MM.1S (cell line): ENCODE results near the gene DYNLT1.

ENCODE experiments used
- DNase-seq: peaks from one replicate; pipeline ENCODE4 v3.0.0-alpha.2; 2015
- H2AFZ ChIP-seq: fragments of 300-600 bp; sonication (generic); 2 replicates; pipeline ENCODE4 v1.6.0; 2016; ENCODE audit warnings: antibody characterized with exemption, low read length
- H3F3A ChIP-seq: fragments of 300-600 bp; sonication (generic); 2 replicates; pipeline ENCODE4 v1.6.1; 2016; ENCODE audit warnings: mild to moderate bottlenecking, antibody characterized with exemption, low read length, moderate library complexity, mixed read lengths; ENCODE audit not compliant: insufficient read depth
- H3K27ac ChIP-seq: fragments of 300-600 bp; sonication (generic); 2 replicates; pipeline ENCODE4 v1.5.1; 2016; ENCODE audit warnings: mild to moderate bottlenecking, low read length
- H3K27me3 ChIP-seq: fragments of 300-600 bp; sonication (generic); replicated peaks from 2 replicates; pipeline ENCODE4 v1.6.0; 2016; ENCODE audit warnings: low read length; ENCODE audit not compliant: insufficient read depth
- H3K36me3 ChIP-seq: fragments of 300-600 bp; sonication (generic); replicated peaks from 2 replicates; pipeline ENCODE4 v1.6.1; 2016; ENCODE audit warnings: mild to moderate bottlenecking, low read length, mixed read lengths; ENCODE audit not compliant: insufficient read depth
- H3K4me1 ChIP-seq: fragments of 300-600 bp; sonication (generic); 2 replicates; pipeline ENCODE4 v1.6.1; 2016; ENCODE audit warnings: low read length, mixed read lengths
- H3K4me2 ChIP-seq: fragments of 300-600 bp; sonication (generic); 2 replicates; pipeline ENCODE4 v1.6.0; 2016; ENCODE audit warnings: low read depth, low read length
- H3K4me3 ChIP-seq: fragments of 300-600 bp; sonication (generic); 2 replicates; pipeline ENCODE4 v1.5.1; 2016; ENCODE audit warnings: low read length, mixed read lengths
- H3K79me2 ChIP-seq: fragments of 300-600 bp; sonication (generic); 2 replicates; pipeline ENCODE4 v1.6.1; 2016; ENCODE audit warnings: mixed run types, low read length, mixed read lengths
- H3K9ac ChIP-seq: fragments of 300-600 bp; sonication (generic); 2 replicates; pipeline ENCODE4 v1.6.1; 2016; ENCODE audit warnings: low read length, mixed read lengths
- H3K9me2 ChIP-seq: fragments of 300-600 bp; sonication (generic); replicated peaks from 2 replicates; pipeline ENCODE4 v1.6.1; 2016; ENCODE audit warnings: mild to moderate bottlenecking, low read length, mixed read lengths; ENCODE audit not compliant: insufficient read depth
- H3K9me3 ChIP-seq: fragments of 300-600 bp; sonication (generic); replicated peaks from 2 replicates; pipeline ENCODE4 v1.6.1; 2016; ENCODE audit warnings: mild to moderate bottlenecking, low read length, mixed read lengths; ENCODE audit not compliant: insufficient read depth
- H4K20me1 ChIP-seq: fragments of 300-600 bp; sonication (generic); 2 replicates; pipeline ENCODE4 v1.6.1; 2016; ENCODE audit warnings: mild to moderate bottlenecking, low read length, moderate library complexity, mixed read lengths; ENCODE audit not compliant: insufficient read depth
- EZH2 ChIP-seq: fragments of 300-600 bp; sonication (generic); optimal IDR thresholded peaks from 2 replicates; pipeline ENCODE3; 2017; ENCODE audit warnings: low read depth, mild to moderate bottlenecking, antibody characterized with exemption, low read length, mixed read lengths
- EZH2phosphoT487 ChIP-seq: fragments of 300-600 bp; sonication (generic); IDR thresholded peaks from 2 replicates; pipeline ENCODE4 v1.6.1; 2018; ENCODE audit warnings: antibody characterized with exemption, low read length
- TF ChIP-seq, protein P1 (sequence below): fragments of 300-600 bp; sonication (generic); IDR thresholded peaks from 2 replicates; pipeline ENCODE4 v1.5.1; 2016; ENCODE audit warnings: antibody characterized with exemption, low read length, mixed read lengths

The DYNLT1 gene

DNA sequence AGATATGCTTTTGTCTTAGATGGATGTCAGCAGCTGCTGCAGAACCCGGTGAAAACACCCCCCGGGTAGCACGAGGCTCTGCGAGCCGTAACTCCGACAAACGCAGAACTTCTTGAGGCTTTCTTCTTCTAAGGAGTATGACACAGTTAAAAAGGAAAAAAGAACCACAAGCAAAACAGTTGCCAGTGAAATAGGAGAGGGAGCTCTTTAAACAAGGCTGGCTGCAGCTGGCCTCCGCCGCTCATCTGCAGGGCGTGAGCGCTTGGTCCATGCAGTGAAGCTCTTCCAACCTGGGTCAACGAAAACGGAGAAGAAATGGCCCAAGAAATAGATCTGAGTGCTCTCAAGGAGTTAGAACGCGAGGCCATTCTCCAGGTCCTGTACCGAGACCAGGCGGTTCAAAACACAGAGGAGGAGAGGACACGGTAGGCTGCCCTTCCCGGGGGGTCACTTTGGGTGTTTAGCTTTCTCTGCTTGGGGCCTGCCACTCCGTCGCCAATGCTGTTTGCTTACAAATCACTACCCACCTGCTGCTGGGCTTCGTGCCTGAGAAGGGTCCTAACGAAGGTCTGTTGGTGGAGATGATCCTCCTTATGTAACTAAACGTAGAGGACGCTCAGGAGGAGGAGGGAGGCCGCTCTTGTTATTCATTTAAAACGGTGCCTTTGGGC is 18.5 kb upstream of the DYNLT1 start:
- H3K79me2 ChIP-seq = no peaks in the 10 kb centered on the region
- H3K4me3 ChIP-seq = no peak overlapping the region
- H3K4me2 ChIP-seq = no peak overlapping the region
- H3F3A ChIP-seq = no peaks in the 10 kb centered on the region
- no peak overlapping the region for H2AFZ ChIP-seq
- H3K9me2 ChIP-seq = no peaks in the 10 kb centered on the region
- no peaks in the 10 kb centered on the region for H3K36me3 ChIP-seq
- no peaks in the 10 kb centered on the region for H4K20me1 ChIP-seq
- H3K27me3 ChIP-seq = no peaks in the 10 kb centered on the region
- no peaks in the 10 kb centered on the region for H3K9me3 ChIP-seq
- no peak overlapping the region for H3K27ac ChIP-seq
- H3K4me1 ChIP-seq = no peaks in the 10 kb centered on the region
- DNase-seq = no peak
- TF ChIP-seq EZH2phosphoT487 (no peak), EZH2 (no peak)
- TF ChIP-seq, protein P1, sequence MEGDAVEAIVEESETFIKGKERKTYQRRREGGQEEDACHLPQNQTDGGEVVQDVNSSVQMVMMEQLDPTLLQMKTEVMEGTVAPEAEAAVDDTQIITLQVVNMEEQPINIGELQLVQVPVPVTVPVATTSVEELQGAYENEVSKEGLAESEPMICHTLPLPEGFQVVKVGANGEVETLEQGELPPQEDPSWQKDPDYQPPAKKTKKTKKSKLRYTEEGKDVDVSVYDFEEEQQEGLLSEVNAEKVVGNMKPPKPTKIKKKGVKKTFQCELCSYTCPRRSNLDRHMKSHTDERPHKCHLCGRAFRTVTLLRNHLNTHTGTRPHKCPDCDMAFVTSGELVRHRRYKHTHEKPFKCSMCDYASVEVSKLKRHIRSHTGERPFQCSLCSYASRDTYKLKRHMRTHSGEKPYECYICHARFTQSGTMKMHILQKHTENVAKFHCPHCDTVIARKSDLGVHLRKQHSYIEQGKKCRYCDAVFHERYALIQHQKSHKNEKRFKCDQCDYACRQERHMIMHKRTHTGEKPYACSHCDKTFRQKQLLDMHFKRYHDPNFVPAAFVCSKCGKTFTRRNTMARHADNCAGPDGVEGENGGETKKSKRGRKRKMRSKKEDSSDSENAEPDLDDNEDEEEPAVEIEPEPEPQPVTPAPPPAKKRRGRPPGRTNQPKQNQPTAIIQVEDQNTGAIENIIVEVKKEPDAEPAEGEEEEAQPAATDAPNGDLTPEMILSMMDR = no peak
- no peak overlapping the region for H3K9ac ChIP-seq

DNA sequence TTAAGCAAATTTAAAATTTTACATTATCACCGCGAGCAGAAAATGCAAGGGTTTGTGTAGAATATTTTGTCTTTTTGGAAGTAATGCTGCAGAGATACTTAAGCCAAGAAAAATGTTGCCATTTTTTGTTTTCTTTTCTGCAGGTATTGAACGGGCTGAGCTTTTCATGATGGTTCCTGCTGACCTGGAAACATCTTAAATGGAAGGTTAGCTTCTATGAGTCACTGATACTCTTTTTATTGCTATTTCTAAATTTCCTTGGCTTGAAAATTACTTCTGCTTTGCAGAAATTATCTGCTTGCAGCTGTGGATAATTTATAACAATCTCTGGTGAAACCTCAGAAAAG is 18.0 kb upstream of the DYNLT1 start:
- Histone ChIP-seq H3K27me3 (no peaks in the 10 kb centered on the region), H3K9ac (no peak overlapping the region), H3K36me3 (no peaks in the 10 kb centered on the region), H3K9me2 (no peaks in the 10 kb centered on the region), H3F3A (no peaks in the 10 kb centered on the region), H3K27ac (no peak overlapping the region), H3K4me3 (no peak overlapping the region), H3K4me1 (no peaks in the 10 kb centered on the region), H3K4me2 (no peak overlapping the region), H2AFZ (no peak overlapping the region), H3K79me2 (no peaks in the 10 kb centered on the region), H4K20me1 (no peaks in the 10 kb centered on the region), H3K9me3 (no peaks in the 10 kb centered on the region)
- no peak for DNase-seq
- TF ChIP-seq EZH2phosphoT487 (no peak), EZH2 (no peak)
- TF ChIP-seq, protein P1 = no peak

DNA sequence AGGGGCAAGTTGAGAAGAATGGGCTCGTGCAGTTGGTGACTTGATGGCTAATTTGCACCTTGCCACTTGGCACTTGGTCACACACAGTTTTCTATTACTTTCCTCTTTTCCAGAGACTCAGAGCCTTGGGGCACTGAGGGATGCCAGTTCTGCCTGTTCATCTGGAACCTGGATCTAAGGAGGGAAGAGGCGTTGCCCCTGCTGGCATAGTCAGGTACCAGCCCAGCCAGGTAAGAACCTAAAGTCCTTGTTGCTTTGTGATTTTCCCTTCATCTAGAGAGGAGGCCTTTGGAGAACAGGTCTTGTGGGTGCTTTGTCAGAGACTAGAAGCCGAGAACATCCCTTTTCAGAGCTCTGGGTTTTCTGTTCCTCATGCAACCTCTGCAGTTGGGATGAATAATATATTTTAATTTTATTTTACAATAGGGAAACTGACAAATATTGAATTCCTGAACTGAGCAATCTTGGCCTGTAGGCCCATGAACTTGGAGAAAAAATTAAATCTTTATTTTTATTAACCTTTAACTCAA is 16.7 kb upstream of the DYNLT1 start:
- Histone ChIP-seq H3K27ac (no peak overlapping the region), H4K20me1 (no peaks in the 10 kb centered on the region), H2AFZ (no peak overlapping the region), H3K36me3 (no peaks in the 10 kb centered on the region), H3K4me3 (no peak overlapping the region), H3K4me1 (no peaks in the 10 kb centered on the region), H3K9me3 (no peaks in the 10 kb centered on the region), H3K79me2 (no peaks in the 10 kb centered on the region), H3F3A (no peaks in the 10 kb centered on the region), H3K9ac (no peak overlapping the region), H3K9me2 (no peaks in the 10 kb centered on the region), H3K4me2 (no peak overlapping the region), H3K27me3 (no peaks in the 10 kb centered on the region)
- no peak for DNase-seq
- TF ChIP-seq, protein P1 = no peak
- no peak for TF ChIP-seq EZH2phosphoT487
- TF ChIP-seq EZH2 = no peak
